H9 (cell line): ENCODE results near the gene TMEM156. TPM values are rescaled to one million over a fixed set of nuclear protein-coding genes. Genes with fewer than 3 reads are reported as not detected.

Experiments
- DNase-seq: peaks from one replicate; pipeline ENCODE4 v3.0.0-alpha.2; 2017
- H2AFZ ChIP-seq: one replicate; pipeline ENCODE4 v1.6.1; 2013; ENCODE audit warnings: mild to moderate bottlenecking, low read length, control low read depth, moderate library complexity
- H2AK5ac ChIP-seq: 2 replicates; pipeline ENCODE4 v1.6.1; 2013; ENCODE audit warnings: low read length, control low read depth, mixed read lengths; ENCODE audit not compliant: insufficient read length
- H2BK120ac ChIP-seq: one replicate; pipeline ENCODE4 v1.6.1; 2013; ENCODE audit warnings: low read depth, mild to moderate bottlenecking, low read length, control low read depth, inconsistent platforms; ENCODE audit not compliant: poor library complexity, severe bottlenecking
- H2BK12ac ChIP-seq: 2 replicates; pipeline ENCODE4 v1.6.1; 2013; ENCODE audit warnings: low read length, control low read depth, mixed read lengths, low read depth; ENCODE audit not compliant: insufficient read length
- H2BK15ac ChIP-seq: 2 replicates; pipeline ENCODE4 v1.6.1; 2013; ENCODE audit warnings: low read depth, low read length, control low read depth
- H2BK20ac ChIP-seq: one replicate; pipeline ENCODE4 v1.6.1; 2013; ENCODE audit warnings: low read depth, mild to moderate bottlenecking, low read length, control low read depth, inconsistent platforms; ENCODE audit not compliant: poor library complexity, severe bottlenecking
- H2BK5ac ChIP-seq: 2 replicates; pipeline ENCODE4 v1.6.1; 2013; ENCODE audit warnings: low read length, control low read depth, mixed read lengths; ENCODE audit not compliant: insufficient read length
- H3K14ac ChIP-seq: 2 replicates; pipeline ENCODE4 v1.6.1; 2013; ENCODE audit warnings: low read length, control low read depth; ENCODE audit not compliant: insufficient read depth
- H3K18ac ChIP-seq: 2 replicates; pipeline ENCODE4 v1.6.1; 2013; ENCODE audit warnings: low read depth, mild to moderate bottlenecking, mixed read lengths, low read length, control low read depth; ENCODE audit not compliant: insufficient read length
- H3K23ac ChIP-seq: 2 replicates; pipeline ENCODE4 v1.6.1; 2013; ENCODE audit warnings: low read length, control low read depth, mixed read lengths, low read depth; ENCODE audit not compliant: insufficient read length
- H3K23me2 ChIP-seq: 2 replicates; pipeline ENCODE4 v1.6.1; 2013; ENCODE audit warnings: low read depth, mild to moderate bottlenecking, mixed read lengths, low read length, control low read depth; ENCODE audit not compliant: insufficient read length, poor library complexity, severe bottlenecking
- H3K27ac ChIP-seq: 2 replicates; pipeline ENCODE4 v1.5.1; 2013; ENCODE audit warnings: low read length, control low read depth, mixed read lengths, low read depth; ENCODE audit not compliant: insufficient read length
- H3K27me3 ChIP-seq: 2 replicates; pipeline ENCODE4 v1.6.1; 2013; ENCODE audit warnings: low read length, control low read depth, inconsistent platforms; ENCODE audit not compliant: insufficient read depth
- H3K4ac ChIP-seq: 2 replicates; pipeline ENCODE4 v1.6.1; 2013; ENCODE audit warnings: low read depth, mild to moderate bottlenecking, control low read depth, inconsistent platforms, low read length, moderate library complexity
- H3K4me1 ChIP-seq: 2 replicates; pipeline ENCODE4 v1.6.1; 2013; ENCODE audit warnings: low read length, control low read depth, inconsistent platforms; ENCODE audit not compliant: insufficient read depth
- H3K4me2 ChIP-seq: 2 replicates; pipeline ENCODE4 v1.6.1; 2013; ENCODE audit warnings: low read length, control low read depth, mixed read lengths; ENCODE audit not compliant: insufficient read length, insufficient read depth
- H3K56ac ChIP-seq: 2 replicates; pipeline ENCODE4 v1.6.1; 2013; ENCODE audit warnings: low read depth, mild to moderate bottlenecking, mixed read lengths, low read length, control low read depth; ENCODE audit not compliant: insufficient read length
- H3K79me1 ChIP-seq: 2 replicates; pipeline ENCODE4 v1.6.1; 2013; ENCODE audit warnings: low read depth, mild to moderate bottlenecking, moderate library complexity, low read length, control low read depth, inconsistent platforms; ENCODE audit not compliant: insufficient read depth, poor library complexity, severe bottlenecking
- H3K79me2 ChIP-seq: 2 replicates; pipeline ENCODE4 v1.6.1; 2013; ENCODE audit warnings: low read length, control low read depth, inconsistent platforms; ENCODE audit not compliant: insufficient read depth
- H3K9ac ChIP-seq: 2 replicates; pipeline ENCODE4 v1.6.1; 2013; ENCODE audit warnings: low read length, control low read depth, mixed read lengths; ENCODE audit not compliant: insufficient read length; ENCODE audit errors: extremely low read depth
- H3K9me3 ChIP-seq: one replicate; pipeline ENCODE4 v1.6.1; 2013; ENCODE audit warnings: low read depth, low read length, inconsistent platforms; ENCODE audit not compliant: control insufficient read depth
- H3T11ph ChIP-seq: one replicate; pipeline ENCODE4 v1.6.1; 2013; ENCODE audit warnings: mild to moderate bottlenecking, low read length, control low read depth, inconsistent platforms
- H4K20me1 ChIP-seq: one replicate; pipeline ENCODE4 v1.6.1; 2013; ENCODE audit not compliant: control insufficient read depth, insufficient read length, insufficient read depth
- H4K5ac ChIP-seq: 2 replicates; pipeline ENCODE4 v1.6.1; 2013; ENCODE audit warnings: low read depth, mild to moderate bottlenecking, mixed read lengths, low read length, control low read depth; ENCODE audit not compliant: insufficient read length
- H4K8ac ChIP-seq: replicated peaks from 2 replicates; pipeline ENCODE4 v1.6.1; 2013; ENCODE audit warnings: low read length, control low read depth, mixed read lengths, low read depth; ENCODE audit not compliant: insufficient read length
- H4K91ac ChIP-seq: 2 replicates; pipeline ENCODE4 v1.6.1; 2013; ENCODE audit warnings: low read depth, mild to moderate bottlenecking, moderate library complexity, mixed read lengths, low read length, control low read depth; ENCODE audit not compliant: insufficient read length
- H3K27ac Mint-ChIP-seq, 3 experiments: 2 replicates in 2 of 3; 3 replicates in 1 of 3; pipeline ENCODE4 v1.8.0; 2020 to 2021; ENCODE audit warnings: mixed read lengths in 3 of 3, mild to moderate bottlenecking in 1 of 3, moderate library complexity in 1 of 3
- H3K27me3 Mint-ChIP-seq: 2 replicates; pipeline ENCODE4 v1.8.0; 2021; ENCODE audit warnings: low read depth, mild to moderate bottlenecking, moderate library complexity, mixed read lengths
- H3K36me3 Mint-ChIP-seq, 3 experiments: 2 replicates in 2 of 3; 3 replicates in 1 of 3; pipeline ENCODE4 v1.8.0; 2020 to 2021; ENCODE audit warnings: low read depth in 3 of 3, mixed read lengths in 3 of 3; ENCODE audit not compliant: insufficient read depth in 1 of 3
- H3K4me1 Mint-ChIP-seq, 2 experiments: 2 replicates each; pipeline ENCODE4 v1.8.0; 2020; ENCODE audit warnings: mixed read lengths in 2 of 2
- H3K4me3 Mint-ChIP-seq, 2 experiments: 2 replicates in 1 of 2; 3 replicates in 1 of 2; pipeline ENCODE4 v1.8.0; 2020 to 2021; ENCODE audit warnings: mild to moderate bottlenecking in 2 of 2, mixed read lengths in 2 of 2, moderate library complexity in 1 of 2
- H3K9me3 Mint-ChIP-seq, 2 experiments: 2 replicates in 1 of 2; 3 replicates in 1 of 2; pipeline ENCODE4 v1.8.0; 2020; ENCODE audit warnings: mild to moderate bottlenecking in 2 of 2, mixed read lengths in 2 of 2, moderate library complexity in 1 of 2
- CTCF ChIP-seq: fragments of 200-600 bp; sonication (generic); conservative IDR thresholded peaks from 3 replicates; pipeline ENCODE4 v1.8.0; 2021; ENCODE audit warnings: antibody characterized with exemption, mild to moderate bottlenecking
- WGBS: extraction: QIAGEN DNeasy Blood & Tissue Kit; methylation state at CpG from one replicate; pipeline ENCODE4 v1.1.7; 2013; ENCODE audit warnings: missing lambda C conversion rate, low lambda C conversion rate, mixed read lengths; ENCODE audit not compliant: insufficient read length; ENCODE audit errors: extremely low coverage; 5-methylcytosine and 5-hydroxymethylcytosine counted together
- total RNA-seq: library from RNA; stranded (reverse); gene quantifications from 2 replicates; pipeline ENCODE4 v1.2.1, GENCODE V29; 2021

TMEM156 gene
- total RNA-seq, 1 experiment from 2014 or later, result not detected

- Histone ChIP-seq H3K23me2 (no peaks in the 10 kb centered on the region), H2AFZ (no peak overlapping the region)
- WGBS, result no CpG with 5 or more reads among the region's 7 CpGs
Observed at GRCh38 chr4:38980903-38981676, 51.1 kb downstream of the TMEM156 start.

More at GRCh38 chr4:38980903-38981676, 51.1 kb downstream of the TMEM156 start:
- Mint-ChIP-seq H3K4me1 (peaks cover 9 to 12% of the 10 kb centered on the region in 2 experiments), H3K27ac (no peak overlapping the region), H3K4me3 (no peak overlapping the region), H3K27me3 (no peaks in the 10 kb centered on the region; the same call in 1 of the 2 replicates), H3K36me3 (no peaks in the 10 kb centered on the region), H3K9me3 (no peaks in the 10 kb centered on the region)
- no peak overlapping the region for H3K4me2 ChIP-seq
- H3K27me3 ChIP-seq, result no peaks in the 10 kb centered on the region
- no peak overlapping the region for H2BK20ac ChIP-seq
- no peak overlapping the region for H4K91ac ChIP-seq
- H4K8ac ChIP-seq, result no peak overlapping the region
- H3K56ac ChIP-seq, result no peak overlapping the region
- H2BK12ac ChIP-seq, result no peak overlapping the region
- H3T11ph ChIP-seq, result no peak overlapping the region
- H2BK15ac ChIP-seq, result no peak overlapping the region
- H3K27ac ChIP-seq, result no peak overlapping the region
- no peaks in the 10 kb centered on the region; the same call in 1 of the 2 replicates for H3K4me1 ChIP-seq
- H3K18ac ChIP-seq, result no peak overlapping the region
- no peaks in the 10 kb centered on the region for H3K79me2 ChIP-seq
- no peak overlapping the region for H4K5ac ChIP-seq
- H3K23ac ChIP-seq, result no peak overlapping the region
- no peak overlapping the region for H2BK5ac ChIP-seq
- no peaks in the 10 kb centered on the region for H4K20me1 ChIP-seq
- DNase-seq, result no peak
- no peak overlapping the region for H2BK120ac ChIP-seq
- no peak overlapping the region for H3K14ac ChIP-seq
- H3K79me1 ChIP-seq, result no peaks in the 10 kb centered on the region
- no peaks in the 10 kb centered on the region for H3K9me3 ChIP-seq
- no peak overlapping the region for H2AK5ac ChIP-seq
- H3K4ac ChIP-seq, result no peak overlapping the region
- no peak overlapping the region for H3K9ac ChIP-seq
- TF ChIP-seq CTCF, result no peak
